GM15510 (cell line): ENCODE measurements around the gene CBX2.
A peak's percentile ranks its signal among the peaks of the same experiment; 100 is the strongest.

ENCODE experiments used
- POLR2A ChIP-seq: IDR thresholded peaks from 3 replicates; pipeline ENCODE4 v1.6.1; 2011; ENCODE audit warnings: borderline replicate concordance; ENCODE audit not compliant: insufficient read length; ENCODE audit errors: extremely low read depth

Gene CBX2

DNA sequence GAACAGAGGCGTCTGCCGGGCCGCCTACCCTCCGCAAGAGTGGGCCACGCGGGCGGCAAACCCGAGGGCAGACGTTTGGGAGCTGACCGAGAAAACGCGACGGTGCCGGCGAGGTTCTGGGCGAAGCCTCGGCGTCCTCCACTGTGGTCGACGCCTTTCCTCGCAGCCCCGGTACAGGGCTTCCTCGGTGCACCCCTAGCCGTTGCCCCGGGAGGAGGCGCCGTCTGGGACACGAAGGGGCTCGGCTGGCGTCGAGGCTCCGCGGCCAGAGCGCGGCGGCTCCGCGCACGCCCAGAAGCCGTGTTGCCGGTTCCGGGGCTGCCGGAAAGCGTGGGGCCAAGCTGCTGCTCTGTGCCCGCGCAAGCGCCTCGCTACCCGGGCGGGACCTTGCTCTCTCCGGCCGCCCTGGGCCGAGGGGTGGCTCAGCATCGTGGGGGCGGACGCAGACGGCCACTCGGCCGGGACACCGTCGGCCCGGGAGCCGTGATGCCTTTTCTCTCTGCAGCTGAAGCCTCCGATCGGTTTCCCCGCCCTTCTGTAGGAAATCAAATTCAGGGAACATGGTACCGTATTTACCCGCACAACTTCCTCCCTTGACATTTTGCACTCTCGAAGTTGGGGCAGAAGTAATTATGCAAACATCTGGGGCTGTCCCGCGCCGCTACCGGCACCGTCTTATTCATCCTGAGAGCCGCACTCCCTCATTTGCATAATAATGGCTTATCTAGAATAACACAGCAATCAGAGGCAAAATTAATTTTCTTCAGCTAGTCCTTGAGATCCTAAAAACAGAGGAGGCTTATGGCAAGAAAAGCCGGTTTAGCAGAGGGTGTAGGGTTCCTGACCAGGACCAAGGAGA lies 26.3 kb downstream of the CBX2 start:
- TF ChIP-seq POLR2A = peak; percentile 44

GRCh38 chr17:79804856-79805696 lies 27.1 kb downstream of the CBX2 start:
- TF ChIP-seq POLR2A = no peak

GRCh38 chr17:79806446-79806760 lies 28.5 kb downstream of the CBX2 start:
- TF ChIP-seq POLR2A = no peak

- no peak for TF ChIP-seq POLR2A
Observed at GRCh38 chr17:79806863-79807720, 29.1 kb downstream of the CBX2 start.

DNA sequence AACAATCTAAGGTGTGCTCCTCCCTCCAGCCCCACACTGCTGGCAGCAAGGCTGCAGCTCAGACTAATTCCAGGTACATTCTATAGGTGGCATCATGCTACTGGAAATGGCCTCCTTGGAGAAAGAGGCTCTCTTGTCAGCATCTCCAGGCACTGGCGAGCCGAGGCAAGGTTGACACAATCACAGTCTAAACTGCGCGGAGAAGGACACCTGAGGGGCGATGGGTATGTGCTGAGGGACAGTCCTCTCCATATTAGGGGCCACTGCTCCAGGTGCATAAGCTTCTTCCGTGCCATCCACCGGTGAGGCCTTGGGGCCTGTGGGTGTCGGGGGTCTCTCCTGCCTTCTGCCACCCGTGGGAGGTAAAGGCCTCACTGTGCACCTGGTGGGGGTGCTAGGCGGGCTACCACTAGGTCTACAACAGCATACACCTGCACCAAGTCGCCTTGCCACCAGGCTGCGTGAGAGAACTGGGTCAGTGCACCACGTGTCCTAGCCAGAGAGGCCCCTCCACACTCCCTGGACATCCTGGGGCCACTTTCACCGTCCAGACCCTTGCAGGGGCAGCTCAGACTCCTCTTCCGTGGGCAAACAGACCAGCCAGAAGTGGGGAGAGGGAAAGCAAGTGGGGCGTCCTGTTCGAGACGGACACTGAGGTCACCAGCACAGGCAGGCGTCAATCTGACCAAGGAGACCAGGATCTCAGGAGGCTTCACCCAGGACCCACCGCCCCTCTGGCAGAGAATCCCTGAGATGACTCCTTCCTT lies 31.0 kb downstream of the CBX2 start:
- no peak for TF ChIP-seq POLR2A

- no peak for TF ChIP-seq POLR2A
Observed at GRCh38 chr17:79809530-79810129, 31.7 kb downstream of the CBX2 start.

GRCh38 chr17:79810130-79811010 lies 32.4 kb downstream of the CBX2 start:
- TF ChIP-seq POLR2A = no peak

DNA sequence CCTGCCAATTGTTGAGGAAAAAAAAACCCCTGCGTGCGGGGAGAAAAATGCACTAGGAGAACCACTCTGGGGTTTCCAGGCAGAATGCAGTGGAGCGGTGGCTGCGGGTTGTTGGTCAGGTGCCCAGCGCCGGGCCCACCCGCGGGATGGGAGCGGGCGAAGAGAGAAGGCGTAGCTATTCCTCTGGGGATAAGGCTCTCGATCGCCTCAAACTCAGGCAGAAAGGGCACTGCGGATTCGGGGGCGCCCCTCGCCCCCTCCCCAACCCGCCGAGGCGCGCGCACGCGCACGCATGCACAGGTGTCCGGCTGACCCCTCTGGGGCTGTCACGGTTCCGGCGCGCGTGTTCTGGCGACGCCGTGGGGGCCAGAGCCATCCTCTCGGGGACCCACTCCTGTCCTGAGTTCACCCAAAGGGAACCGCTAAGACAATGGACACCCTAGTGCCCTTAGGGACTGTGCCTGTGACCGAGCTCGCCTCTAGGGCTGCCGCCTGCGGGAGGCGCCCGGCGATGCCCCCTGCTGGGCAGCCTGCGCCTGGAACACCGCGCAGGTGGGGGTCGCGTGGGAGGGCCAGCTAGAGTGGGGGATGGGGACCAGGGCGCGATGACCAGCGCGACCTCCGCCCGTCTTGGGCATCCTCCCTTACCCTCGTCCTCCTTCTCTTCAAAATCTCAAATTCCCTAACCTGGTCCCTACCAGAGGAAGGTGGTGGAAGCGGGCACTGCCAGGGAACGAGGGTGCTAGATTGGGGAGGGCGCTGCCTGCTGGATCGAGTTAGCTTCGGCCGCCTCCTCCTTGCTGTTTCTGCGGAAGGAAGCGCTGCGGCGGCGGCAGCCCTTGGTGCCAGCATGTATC lies 33.3 kb downstream of the CBX2 start:
- TF ChIP-seq POLR2A = no peak

DNA sequence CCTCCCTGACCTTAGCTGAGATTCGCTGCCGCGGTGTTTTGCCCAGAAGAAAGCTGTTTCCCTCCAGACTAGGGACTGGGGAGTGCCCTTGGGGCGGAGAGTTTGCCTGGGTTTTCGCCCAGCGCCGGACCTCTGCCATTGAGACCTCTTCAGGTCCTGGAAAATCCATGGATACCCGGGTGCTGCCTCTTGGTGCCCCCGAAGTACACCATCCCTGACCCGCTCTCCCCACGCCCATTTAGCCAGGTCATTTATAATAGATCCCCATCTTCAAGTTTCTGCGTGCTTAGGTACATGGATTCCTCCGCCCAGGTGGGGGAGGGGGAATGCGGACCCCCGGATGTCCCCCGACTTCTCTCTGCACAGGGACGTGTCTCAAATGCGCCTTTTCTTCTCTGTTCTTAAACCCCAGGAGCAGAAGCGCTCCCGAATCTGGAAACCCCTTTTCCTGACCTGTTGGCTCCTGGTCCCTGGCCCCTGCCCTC lies 34.0 kb downstream of the CBX2 start:
- no peak for TF ChIP-seq POLR2A

- TF ChIP-seq POLR2A = no peak
Observed at GRCh38 chr17:79812353-79813258, 34.7 kb downstream of the CBX2 start.
